Thyroid gland (tissue), 4 donors: ENCODE results near the gene RIBC2.
"Not testable (repeated sequence)": the region's sequence is repeated elsewhere in the genome, so short reads cannot be mapped to it uniquely, and the experiment has no call there.

ENCODE experiments used
- POLR2A ChIP-seq, 2 donors: fragments of 450-650 bp; IDR thresholded peaks; one replicate each; pipeline ENCODE4 v1.6.1; 2017; ENCODE audit warnings: antibody characterized with exemption in 2 of 2, mild to moderate bottlenecking in 2 of 2, moderate library complexity in 1 of 2
- TF ChIP-seq, protein P1 (sequence below), 6 experiments: fragments of 200-600 bp in 3 of 6; fragments of 450-650 bp in 3 of 6; sonication (generic) in 3 of 6; IDR thresholded peaks; one replicate each; pipeline ENCODE4 v1.5.1; 2016 to 2019; ENCODE audit warnings: antibody characterized with exemption in 6 of 6, mild to moderate bottlenecking in 2 of 6, inconsistent platforms in 1 of 6, moderate library complexity in 1 of 6

DNA sequence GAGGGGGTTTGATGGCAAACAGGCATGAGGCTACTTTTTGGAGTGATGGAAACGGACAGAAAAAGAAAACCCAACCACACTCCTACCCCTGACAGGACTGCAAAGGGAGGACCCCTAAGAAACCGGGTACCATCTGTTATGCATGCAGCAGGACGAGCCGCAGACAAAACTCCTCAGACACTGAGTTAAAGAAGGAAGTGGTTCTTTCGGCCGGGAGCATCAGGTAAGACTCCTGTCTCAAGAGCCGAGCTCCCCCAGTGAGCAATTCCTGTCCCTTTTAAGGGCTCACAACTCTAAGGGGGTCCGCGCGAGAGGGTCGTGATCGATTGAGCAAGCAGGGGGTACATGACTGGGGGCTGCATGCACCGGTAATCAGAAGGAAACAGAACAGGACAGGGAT is 27.2 kb downstream of the RIBC2 start:
- TF ChIP-seq, protein P1, sequence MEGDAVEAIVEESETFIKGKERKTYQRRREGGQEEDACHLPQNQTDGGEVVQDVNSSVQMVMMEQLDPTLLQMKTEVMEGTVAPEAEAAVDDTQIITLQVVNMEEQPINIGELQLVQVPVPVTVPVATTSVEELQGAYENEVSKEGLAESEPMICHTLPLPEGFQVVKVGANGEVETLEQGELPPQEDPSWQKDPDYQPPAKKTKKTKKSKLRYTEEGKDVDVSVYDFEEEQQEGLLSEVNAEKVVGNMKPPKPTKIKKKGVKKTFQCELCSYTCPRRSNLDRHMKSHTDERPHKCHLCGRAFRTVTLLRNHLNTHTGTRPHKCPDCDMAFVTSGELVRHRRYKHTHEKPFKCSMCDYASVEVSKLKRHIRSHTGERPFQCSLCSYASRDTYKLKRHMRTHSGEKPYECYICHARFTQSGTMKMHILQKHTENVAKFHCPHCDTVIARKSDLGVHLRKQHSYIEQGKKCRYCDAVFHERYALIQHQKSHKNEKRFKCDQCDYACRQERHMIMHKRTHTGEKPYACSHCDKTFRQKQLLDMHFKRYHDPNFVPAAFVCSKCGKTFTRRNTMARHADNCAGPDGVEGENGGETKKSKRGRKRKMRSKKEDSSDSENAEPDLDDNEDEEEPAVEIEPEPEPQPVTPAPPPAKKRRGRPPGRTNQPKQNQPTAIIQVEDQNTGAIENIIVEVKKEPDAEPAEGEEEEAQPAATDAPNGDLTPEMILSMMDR (IDR thresholded peaks at IDR 0.05) = not testable (repeated sequence)
- TF ChIP-seq POLR2A (IDR thresholded peaks at IDR 0.05) = not testable (repeated sequence)
